Spleen (tissue), 7 donors: ENCODE results near the gene TMED8.

Experiments
- POLR2A ChIP-seq, 3 donors: fragments of 450-650 bp; IDR thresholded peaks; one replicate each; pipeline ENCODE4 v1.5.1; 2017; ENCODE audit warnings: antibody characterized with exemption in 3 of 3, mild to moderate bottlenecking in 1 of 3
- POLR2AphosphoS5 ChIP-seq, 3 donors: sonication (generic); formaldehyde crosslinking; IDR thresholded peaks; one replicate each; pipeline ENCODE4 v1.5.1; 2017; ENCODE audit warnings: antibody characterized with exemption in 3 of 3
- TF ChIP-seq, protein P1 (sequence below), 11 experiments: fragments of 200-600 bp in 7 of 11; fragments of 450-650 bp in 4 of 11; sonication (generic) in 4 of 11; IDR thresholded peaks in 8 of 11; conservative IDR thresholded peaks in 3 of 11; 1 replicate in 7 of 11; 2 replicates in 4 of 11; pipeline versions ENCODE4 v1.4.0 to v1.8.0; 2016 to 2021; ENCODE audit warnings: antibody characterized with exemption in 11 of 11, inconsistent platforms in 4 of 11, mild to moderate bottlenecking in 1 of 11
- donor health status: DM: no; HTN: no; CAD: no; lungs with moderate emphysema.
- donor health status: DM: no; HTN: no; CAD: no.
- donor health status: DM: no; HTN: no; CAD: no.

DNA sequence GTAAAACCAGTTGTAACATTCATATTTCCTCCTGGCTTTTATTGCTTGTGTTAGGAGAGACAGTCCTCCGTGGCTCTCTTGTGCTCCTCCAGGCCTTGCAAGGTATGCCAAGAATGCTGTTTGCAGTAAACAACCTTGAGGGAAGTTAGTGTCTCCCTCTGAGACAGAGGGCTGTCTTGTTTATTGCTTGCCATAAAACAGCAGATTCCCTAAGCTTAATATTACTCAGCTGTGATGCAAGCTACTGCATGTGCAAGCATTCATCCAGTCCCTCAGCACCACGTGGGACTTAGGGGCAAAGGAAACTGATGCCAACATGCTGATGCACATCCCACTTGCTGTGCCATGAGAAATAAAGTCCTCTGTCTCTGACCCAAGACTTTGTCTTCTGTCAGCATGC is 62.9 kb downstream of the TMED8 start:
- TF ChIP-seq POLR2AphosphoS5 (IDR thresholded peaks at IDR 0.05) (no peak), POLR2A (IDR thresholded peaks at IDR 0.05) (no peak)
- TF ChIP-seq, protein P1, sequence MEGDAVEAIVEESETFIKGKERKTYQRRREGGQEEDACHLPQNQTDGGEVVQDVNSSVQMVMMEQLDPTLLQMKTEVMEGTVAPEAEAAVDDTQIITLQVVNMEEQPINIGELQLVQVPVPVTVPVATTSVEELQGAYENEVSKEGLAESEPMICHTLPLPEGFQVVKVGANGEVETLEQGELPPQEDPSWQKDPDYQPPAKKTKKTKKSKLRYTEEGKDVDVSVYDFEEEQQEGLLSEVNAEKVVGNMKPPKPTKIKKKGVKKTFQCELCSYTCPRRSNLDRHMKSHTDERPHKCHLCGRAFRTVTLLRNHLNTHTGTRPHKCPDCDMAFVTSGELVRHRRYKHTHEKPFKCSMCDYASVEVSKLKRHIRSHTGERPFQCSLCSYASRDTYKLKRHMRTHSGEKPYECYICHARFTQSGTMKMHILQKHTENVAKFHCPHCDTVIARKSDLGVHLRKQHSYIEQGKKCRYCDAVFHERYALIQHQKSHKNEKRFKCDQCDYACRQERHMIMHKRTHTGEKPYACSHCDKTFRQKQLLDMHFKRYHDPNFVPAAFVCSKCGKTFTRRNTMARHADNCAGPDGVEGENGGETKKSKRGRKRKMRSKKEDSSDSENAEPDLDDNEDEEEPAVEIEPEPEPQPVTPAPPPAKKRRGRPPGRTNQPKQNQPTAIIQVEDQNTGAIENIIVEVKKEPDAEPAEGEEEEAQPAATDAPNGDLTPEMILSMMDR (IDR thresholded peaks at IDR 0.05 in 8 of 11, conservative IDR thresholded peaks at IDR 0.05 in 3 of 11) = no peak
